Esophagus muscularis mucosa (tissue), 4 donors: Measurements from ENCODE around the gene NEO1.

ENCODE experiments used
- EP300 ChIP-seq: sonication (generic); formaldehyde crosslinking; IDR thresholded peaks from one replicate; pipeline ENCODE4 v1.6.1; 2017; ENCODE audit warnings: antibody characterized with exemption
- POLR2A ChIP-seq: fragments of 450-650 bp; IDR thresholded peaks from one replicate; pipeline ENCODE4 v1.6.1; 2017; ENCODE audit warnings: antibody characterized with exemption, moderate library complexity, mild to moderate bottlenecking, low read depth
- TF ChIP-seq, protein P1 (sequence below), 3 experiments: fragments of 200-600 bp in 2 of 3; fragments of 450-650 bp in 1 of 3; sonication (generic) in 2 of 3; IDR thresholded peaks; one replicate each; pipeline ENCODE4 v1.5.1; 2017 to 2019; ENCODE audit warnings: antibody characterized with exemption in 3 of 3, mild to moderate bottlenecking in 2 of 3, moderate library complexity in 1 of 3

DNA sequence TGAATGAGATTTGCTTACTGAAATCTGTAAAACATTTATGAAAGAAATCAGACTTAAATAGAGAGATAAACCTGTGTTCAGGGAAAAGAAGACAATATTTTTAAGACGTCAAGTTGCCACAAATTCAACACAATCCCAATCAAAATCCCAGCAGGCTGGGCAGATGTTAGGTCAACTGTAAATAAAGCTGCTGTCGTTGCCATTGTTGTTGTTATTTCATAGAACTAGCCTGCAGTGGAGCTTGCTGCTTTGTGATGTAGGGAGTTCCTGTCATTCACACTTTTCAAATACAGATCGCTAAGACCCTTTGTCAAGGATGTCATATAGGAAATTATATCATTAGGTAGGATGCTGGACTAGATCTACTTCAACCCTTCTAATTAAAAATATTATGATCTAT lies 123.1 kb downstream of the NEO1 start:
- TF ChIP-seq, protein P1, sequence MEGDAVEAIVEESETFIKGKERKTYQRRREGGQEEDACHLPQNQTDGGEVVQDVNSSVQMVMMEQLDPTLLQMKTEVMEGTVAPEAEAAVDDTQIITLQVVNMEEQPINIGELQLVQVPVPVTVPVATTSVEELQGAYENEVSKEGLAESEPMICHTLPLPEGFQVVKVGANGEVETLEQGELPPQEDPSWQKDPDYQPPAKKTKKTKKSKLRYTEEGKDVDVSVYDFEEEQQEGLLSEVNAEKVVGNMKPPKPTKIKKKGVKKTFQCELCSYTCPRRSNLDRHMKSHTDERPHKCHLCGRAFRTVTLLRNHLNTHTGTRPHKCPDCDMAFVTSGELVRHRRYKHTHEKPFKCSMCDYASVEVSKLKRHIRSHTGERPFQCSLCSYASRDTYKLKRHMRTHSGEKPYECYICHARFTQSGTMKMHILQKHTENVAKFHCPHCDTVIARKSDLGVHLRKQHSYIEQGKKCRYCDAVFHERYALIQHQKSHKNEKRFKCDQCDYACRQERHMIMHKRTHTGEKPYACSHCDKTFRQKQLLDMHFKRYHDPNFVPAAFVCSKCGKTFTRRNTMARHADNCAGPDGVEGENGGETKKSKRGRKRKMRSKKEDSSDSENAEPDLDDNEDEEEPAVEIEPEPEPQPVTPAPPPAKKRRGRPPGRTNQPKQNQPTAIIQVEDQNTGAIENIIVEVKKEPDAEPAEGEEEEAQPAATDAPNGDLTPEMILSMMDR (IDR thresholded peaks at IDR 0.05): no peak
- no peak for TF ChIP-seq POLR2A
- no peak for TF ChIP-seq EP300
